HL-60/S4 treated with retinoic acid at 250 ng/mL for 4 days and 3 days (cell line): Measurements from ENCODE around the gene MEGF11.

Experiments
- in situ Hi-C: fragments of 300-500 bp; cut with MboI; formaldehyde crosslinking; loops from 2 replicates; pipeline ENCODE4 v1.7.0; 2022; ENCODE audit warnings: low sequenced_read_pairs

Gene MEGF11

DNA sequence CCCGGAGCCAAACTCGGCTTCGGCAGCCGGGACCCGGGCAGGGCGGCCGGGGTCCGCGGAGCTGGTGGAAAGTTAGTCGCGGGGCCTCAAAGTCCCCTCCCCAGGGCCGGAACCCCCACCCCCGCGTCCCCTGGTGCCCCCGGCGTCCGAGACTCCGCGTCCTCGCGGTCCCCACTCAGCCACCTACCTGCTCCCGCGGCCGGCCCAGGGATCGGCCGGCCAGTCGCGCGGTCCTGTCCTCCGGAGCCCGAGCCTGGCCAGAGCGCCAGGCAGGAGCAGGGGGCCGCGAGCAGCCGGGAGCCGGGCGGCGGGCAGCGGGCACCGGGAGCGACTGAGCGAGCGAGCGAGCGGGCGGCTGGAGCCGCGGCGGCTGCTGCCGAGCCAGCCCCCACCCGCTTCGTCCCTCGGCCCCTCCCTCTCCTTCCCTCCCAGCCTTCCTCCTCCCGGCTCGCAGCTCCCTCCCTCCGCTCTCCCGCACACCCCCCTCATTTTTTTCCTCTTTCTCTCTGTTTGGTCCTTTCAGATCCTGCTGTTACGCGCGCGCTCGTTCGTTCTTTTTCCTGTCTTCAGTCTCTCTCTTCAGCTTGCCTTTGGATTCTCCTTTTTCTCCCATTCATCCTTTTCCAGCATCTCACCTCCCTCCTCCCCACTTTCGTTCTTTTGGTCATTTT lies at the start of gene MEGF11:
MEGF11 (minus strand) TSS at position 333 of the 671 bp plus-strand sequence. CDS start 125,347 bp downstream, outside the sequence.
- in situ Hi-C loops: no loop called here

DNA sequence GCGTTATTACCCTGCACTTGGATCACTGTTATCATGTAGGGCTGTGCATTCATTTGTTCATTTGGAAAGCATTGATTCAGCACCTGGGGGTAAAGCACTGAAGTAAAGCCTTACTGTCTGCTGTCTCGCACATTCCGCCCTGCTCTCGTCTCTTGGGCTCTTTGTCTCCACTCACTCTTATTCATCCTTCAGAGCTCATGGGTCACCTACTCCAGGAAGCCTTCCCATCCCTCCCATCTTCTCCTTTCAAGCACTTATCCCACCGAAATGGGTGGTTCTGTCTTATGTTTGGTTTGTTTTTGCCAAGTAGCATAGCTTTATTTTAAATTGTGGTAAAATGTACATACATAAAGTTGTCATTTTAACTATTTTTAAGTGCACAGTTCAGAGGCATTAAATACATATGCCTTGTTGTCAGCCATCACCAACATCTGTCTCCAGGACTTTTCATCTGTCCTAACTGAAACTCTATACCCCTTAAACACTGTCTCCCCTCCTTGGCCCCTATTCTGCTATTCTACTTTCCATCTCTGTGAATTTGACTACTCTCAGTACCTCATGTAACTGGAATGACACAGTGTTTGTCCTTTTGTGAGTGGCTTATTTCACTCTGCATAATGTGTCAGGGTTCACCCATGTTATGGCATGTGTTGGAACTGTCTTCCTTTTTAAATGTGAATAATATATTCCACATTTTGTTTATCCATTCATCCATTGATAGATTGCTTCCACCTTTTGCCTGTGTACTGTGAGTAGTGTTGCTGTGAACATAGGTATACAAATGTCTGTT lies 49.1 kb upstream of the MEGF11 start:
- in situ Hi-C loops: no loop called here

GRCh38 chr15:66298803-66299251 lies 45.3 kb upstream of the MEGF11 start:
- in situ Hi-C loops: no loop called here

GRCh38 chr15:66296186-66296585 lies 42.6 kb upstream of the MEGF11 start:
- in situ Hi-C loops: no loop called here

DNA sequence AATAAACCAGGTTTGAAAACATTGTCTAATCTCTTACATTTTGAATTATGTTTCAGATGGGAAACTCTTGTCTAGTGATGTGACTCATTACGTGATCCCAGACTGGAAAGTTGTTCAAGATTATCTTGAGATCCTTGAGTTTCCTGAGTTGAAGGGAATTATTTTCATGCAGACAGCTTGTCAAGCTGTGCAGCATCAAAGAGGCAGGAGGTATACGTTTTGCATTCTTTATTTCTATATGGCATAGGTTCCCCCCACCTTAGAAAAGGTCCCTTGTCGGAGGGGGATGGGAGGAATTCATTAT lies 41.3 kb upstream of the MEGF11 start:
- in situ Hi-C loops: no loop called here

- in situ Hi-C loops: no loop called here
Observed at GRCh38 chr15:66294157-66294931, 40.8 kb upstream of the MEGF11 start.

GRCh38 chr15:66293419-66294156 lies 40.0 kb upstream of the MEGF11 start, which contains the start of gene DIS3L:
TSS of gene DIS3L (plus strand) at chr15:66293568. CDS start at chr15:66293597, 29 bp downstream.
- in situ Hi-C loops: no loop called here

GRCh38 chr15:66292571-66293418 lies 39.2 kb upstream of the MEGF11 start:
- in situ Hi-C loops: no loop called here

GRCh38 chr15:66291816-66292570 lies 38.4 kb upstream of the MEGF11 start:
- in situ Hi-C loops: no loop called here

GRCh38 chr15:66290518-66290917 lies 37.0 kb upstream of the MEGF11 start:
- in situ Hi-C loops: no loop called here

GRCh38 chr15:66290007-66290406 lies 36.5 kb upstream of the MEGF11 start:
- in situ Hi-C loops: no loop called here

DNA sequence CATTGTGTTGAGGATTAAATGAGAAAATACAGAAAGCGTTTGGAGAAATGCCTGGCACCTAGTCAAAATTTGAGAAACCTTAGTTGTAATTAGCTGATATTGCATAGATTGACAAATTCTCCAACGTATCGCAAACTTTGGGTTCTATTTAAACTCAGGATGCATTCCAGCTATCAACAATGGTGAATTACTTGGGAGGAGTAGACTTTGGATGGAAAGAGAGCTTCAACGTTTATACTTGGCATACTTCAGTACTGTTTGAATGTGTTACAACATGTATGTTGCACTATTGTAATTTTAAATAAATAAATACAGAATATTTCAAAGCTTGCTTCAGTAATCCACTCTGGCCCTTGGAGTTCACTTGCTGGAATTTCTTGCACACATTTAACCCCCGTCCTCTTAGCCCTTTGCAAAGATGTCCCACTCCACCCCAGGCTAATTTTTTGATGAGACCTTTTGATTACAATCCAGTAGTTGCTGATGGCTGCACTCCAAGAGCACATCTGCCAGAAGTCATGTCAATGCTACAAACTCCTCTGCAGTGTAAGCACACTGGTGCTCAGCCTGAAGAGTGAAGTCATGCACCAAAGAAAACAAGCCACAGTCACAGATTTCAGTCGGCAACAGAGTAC lies 35.1 kb upstream of the MEGF11 start:
- in situ Hi-C loops: no loop called here

DNA sequence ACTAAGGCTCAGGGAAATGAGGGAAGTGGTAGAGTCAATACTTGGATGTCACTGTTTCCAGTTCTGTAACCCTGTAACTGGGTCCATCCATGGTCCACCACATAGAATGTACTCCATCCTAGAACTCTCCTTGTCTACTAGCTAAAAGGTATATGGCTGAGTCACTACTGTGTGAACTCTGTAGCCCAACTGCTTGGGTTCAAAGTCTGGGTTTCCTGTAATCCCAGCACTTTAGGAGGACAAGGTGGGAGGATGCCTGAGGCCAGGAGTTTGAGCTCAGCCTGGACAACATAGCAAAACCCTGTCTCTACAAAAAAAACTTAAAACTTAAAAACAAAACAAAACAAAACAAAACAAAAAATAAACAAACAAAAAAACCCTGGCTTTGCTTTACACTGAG lies 34.5 kb upstream of the MEGF11 start:
- in situ Hi-C loops: no loop called here

DNA sequence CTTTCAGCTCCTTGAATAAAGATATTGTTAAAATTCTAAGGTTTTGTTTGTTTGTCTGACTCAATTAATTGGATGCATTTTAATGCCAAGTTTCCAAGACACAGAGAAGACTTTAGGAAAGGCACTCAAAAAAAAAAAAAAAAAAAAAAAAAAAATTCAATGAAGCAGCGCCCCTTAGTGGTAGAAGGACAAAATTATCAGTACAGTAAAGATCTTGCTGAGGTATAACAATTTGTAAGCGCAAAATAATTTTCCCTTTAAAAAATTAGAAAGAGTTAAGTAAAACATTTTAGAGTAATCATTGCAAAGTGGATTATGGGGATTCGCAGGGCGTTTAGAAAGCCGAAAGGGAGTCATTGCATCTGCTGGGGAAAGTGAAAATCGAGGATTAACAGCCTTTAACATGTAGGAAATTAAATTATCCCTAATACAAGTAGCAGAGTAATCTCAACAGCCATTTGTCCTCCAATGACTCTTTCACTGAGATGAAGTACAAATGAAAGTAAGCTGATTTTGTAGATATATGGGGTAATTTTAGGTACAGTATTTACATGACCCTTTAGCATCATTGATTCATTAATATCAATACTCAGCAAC lies 34.0 kb upstream of the MEGF11 start:
- in situ Hi-C loops: no loop called here

DNA sequence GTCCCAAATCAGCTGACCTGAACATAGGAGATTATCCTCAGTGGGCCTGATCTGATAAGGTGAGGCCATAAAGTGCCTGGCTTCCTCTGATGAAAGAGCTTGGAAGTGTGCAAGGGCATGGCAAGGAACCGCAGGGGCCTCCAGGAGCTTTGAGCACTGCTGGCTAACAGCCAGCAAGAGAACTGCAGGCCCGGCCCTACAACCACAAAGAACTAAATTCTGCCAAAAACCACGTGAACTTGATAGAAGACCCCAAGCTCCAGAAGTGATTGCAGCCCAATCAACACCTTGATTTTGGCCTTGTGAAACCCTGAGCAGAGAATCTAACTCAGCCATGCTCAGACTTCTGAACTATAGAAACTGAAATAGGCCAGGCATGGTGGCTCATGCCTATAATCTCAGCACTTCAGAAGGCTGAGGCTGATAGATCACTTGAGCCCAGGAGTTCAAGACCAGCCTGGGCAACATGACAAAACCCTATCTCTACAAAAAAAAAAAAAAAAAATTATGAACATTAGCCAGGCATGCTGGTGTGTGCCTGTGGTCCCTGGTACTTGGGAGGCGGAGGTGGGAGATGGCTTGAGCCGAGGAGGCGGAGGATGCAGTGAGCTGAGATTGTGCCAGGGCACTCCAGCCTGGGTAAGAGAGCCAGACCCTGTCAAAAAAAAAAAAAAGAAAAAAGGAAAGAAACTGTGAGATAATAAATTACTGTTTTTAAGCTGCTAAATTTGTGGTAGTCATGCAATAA lies 32.2 kb upstream of the MEGF11 start:
- in situ Hi-C loops: no loop called here

- in situ Hi-C loops: no loop called here
Observed at GRCh38 chr15:66284271-66284670, 30.7 kb upstream of the MEGF11 start.

DNA sequence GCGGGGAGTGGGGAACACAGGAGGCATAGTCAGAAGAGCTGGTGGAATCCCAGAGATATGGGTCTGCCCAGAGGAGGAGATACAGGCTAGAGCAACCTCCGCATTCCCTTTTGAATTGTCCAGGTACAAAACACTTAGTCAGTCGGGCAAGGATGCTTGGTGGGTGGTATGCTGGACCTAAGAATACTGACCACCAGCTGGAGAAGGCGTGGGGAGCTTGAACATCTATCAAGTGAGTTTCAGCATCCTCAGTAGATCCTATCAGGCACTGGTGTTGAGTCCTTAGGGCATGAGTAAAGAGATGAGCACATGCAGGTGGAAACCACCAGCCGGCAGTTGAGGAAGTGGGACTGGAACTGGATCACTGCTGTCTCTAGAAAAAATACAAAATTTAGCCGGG lies 25.1 kb upstream of the MEGF11 start:
- in situ Hi-C loops: no loop called here

GRCh38 chr15:66278056-66278455 lies 24.5 kb upstream of the MEGF11 start:
- in situ Hi-C loops: no loop called here
